ENCODE data around the gene POLR2E. TPM values are rescaled to one million over a fixed set of nuclear protein-coding genes. Genes with fewer than 3 reads are reported as not detected.
A peak's percentile ranks its signal among the peaks of the same experiment; 100 is the strongest.

The POLR2E gene
- total and polyA plus RNA-seq, 5 experiments from 2014 or later: 88.0 to 233 (median 159) TPM

DNA sequence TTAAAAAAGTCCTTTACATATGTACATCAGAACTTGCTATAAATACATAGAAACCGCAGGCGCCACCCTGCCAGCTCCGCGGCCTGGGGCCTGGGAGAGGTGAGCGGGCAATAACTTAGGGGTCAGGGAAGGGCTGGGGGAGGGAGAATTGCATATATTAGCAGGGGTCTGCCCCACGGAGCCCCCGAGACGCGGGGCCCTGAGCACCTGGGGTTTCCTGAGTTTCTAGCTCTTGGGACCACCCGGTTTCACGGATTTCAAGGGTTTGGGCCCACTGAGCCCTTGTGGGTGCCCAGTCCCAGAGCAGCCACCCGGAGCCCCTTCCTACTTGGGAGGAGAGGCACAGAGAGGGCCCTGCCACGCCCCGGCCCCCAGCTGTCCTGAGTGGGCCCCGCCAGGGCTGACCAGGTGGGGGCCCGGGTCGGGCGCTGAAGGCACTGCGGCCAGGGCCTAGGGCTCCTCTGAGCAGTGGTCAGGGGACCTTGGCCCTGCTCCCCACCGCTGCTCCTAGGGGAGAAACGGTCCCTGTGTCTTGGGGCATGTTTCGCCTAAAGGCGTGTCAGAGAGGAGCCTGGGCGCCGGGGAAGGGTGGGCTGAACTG, 12.6 kb upstream of the POLR2E start:
- no peak for DNase-seq
- H3K27me3 Mint-ChIP-seq: no peaks in the 10 kb centered on the region
- no peak for ATAC-seq
- no peak overlapping the region for H3K4me3 Mint-ChIP-seq
- H3K9me3 Mint-ChIP-seq: no peaks in the 10 kb centered on the region
- peaks cover 0 to 15% (median 0%) of the 10 kb centered on the region in 3 donors for H3K36me3 Mint-ChIP-seq
- POLR2A ChIA-PET: interaction anchor here (1.5 to 16.6 kb wide), 3 partner anchors 30 to 124 kb away, joined by 4 to 621 read pairs (median 5); partner anchors contain the start of genes ARHGAP45 and WDR18
- no peak overlapping the region for H3K27ac Mint-ChIP-seq
- peaks cover 0 to 16% (median 8%) of the 10 kb centered on the region in 4 donors for H3K4me1 Mint-ChIP-seq

GRCh38 chr19:1106841-1107660, 11.9 kb upstream of the POLR2E start:
- ATAC-seq (no peak), DNase-seq (no peak)
- POLR2A ChIA-PET: interaction anchor here (0.5 to 16.6 kb wide), 5 partner anchors 14 to 123 kb away, joined by 3 to 621 read pairs (median 5); partner anchors contain the start of genes ARHGAP45 and WDR18
- Mint-ChIP-seq H3K4me1 (peaks cover 0 to 21% (median 11%) of the 10 kb centered on the region in 4 donors), H3K27ac (peak overlapping the region in 3 of 10 donors; percentile 11 to 55 (median 29)), H3K36me3 (peaks cover 0 to 13% (median 0%) of the 10 kb centered on the region in 3 donors), H3K4me3 (peak overlapping the region in 4 of 10 donors; percentile 19 to 76 (median 49)), H3K9me3 (no peaks in the 10 kb centered on the region), H3K27me3 (no peaks in the 10 kb centered on the region)

DNA sequence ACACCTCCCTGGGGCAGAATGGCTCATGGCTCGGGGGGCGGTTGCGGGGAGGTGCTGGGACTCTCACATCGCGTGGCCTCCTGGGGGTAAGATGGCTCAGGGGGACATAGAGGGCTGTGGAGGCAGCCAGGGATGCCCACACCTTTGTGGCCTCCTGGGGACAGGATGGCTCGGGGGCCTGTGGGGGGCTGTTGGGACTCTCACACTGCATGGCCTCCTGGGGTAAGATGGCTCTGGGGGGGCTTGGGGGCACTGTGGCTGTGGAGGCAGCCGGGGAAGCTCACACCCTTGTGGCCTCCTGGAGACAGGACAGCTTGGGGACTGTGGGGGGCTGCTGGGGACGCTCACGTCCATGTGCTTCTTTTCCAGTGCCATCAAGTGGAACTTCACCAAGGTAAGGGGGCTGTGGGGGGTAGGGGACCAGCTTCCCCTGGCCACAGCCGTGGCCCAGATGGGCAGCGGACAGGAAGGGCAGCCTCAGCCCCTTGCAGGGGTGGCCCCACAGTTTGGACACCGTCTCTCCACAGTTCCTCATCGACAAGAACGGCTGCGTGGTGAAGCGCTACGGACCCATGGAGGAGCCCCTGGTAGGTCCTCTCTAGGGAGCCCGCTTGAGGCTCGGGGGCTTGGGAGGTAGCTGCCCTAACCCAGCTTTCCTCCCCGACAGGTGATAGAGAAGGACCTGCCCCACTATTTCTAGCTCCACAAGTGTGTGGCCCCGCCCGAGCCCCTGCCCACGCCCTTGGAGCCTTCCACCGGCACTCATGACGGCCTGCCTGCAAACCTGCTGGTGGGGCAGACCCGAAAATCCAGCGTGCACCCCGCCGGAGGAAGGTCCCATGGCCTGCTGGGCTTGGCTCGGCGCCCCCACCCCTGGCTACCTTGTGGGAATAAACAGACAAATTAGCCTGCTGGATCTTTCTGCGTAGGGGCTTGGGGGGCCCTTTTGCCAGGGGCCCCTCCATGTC, 11.0 kb upstream of the POLR2E start:
- POLR2A ChIA-PET: interaction anchor here (0.5 to 16.6 kb wide), 11 partner anchors 10 to 415 kb away, joined by 3 to 621 read pairs (median 4); partner anchors contain the start of genes ARHGAP45, RNU6-2, SBNO2 and WDR18
- H3K4me3 Mint-ChIP-seq: peak overlapping the region; percentile 26 to 87 (median 63)
- DNase-seq: no peak
- H3K36me3 Mint-ChIP-seq: peaks cover 0 to 13% (median 0%) of the 10 kb centered on the region in 3 donors
- peaks cover 5 to 30% (median 19%) of the 10 kb centered on the region in 4 donors for H3K4me1 Mint-ChIP-seq
- no peaks in the 10 kb centered on the region for H3K27me3 Mint-ChIP-seq
- ATAC-seq: no peak
- H3K27ac Mint-ChIP-seq: peak overlapping the region in 7 of 10 donors; percentile 23 to 88 (median 66)
- H3K9me3 Mint-ChIP-seq: no peaks in the 10 kb centered on the region

DNA sequence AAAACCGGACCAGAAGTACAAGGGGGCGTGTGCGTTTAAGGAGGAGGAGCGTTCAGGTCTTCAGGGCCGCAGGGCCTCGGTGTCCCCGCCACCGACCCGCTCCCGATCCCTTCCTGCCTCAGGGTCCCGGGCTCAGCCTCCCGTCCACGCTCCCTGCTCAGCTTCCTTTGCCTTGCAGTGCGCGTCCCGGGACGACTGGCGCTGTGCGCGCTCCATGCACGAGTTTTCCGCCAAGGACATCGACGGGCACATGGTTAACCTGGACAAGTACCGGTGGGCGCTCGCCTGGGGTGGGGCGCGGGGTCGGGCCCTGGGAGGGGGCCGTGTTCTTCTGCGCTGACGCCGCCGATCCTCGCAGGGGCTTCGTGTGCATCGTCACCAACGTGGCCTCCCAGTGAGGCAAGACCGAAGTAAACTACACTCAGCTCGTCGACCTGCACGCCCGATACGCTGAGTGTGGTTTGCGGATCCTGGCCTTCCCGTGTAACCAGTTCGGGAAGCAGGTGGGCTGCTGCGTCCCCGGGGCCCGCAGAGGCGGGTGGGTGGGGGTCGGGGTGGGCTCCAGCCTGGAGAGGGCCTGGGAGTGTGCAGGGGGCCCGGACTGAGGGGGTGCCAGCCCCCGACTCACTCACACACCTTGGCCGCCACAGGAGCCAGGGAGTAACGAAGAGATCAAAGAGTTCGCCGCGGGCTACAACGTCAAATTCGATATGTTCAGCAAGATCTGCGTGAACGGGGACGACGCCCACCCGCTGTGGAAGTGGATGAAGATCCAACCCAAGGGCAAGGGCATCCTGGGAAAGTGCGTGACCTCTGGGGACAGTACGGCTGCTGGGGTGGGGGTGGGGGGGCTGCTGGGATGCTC, 10.1 kb upstream of the POLR2E start:
- POLR2A ChIA-PET: interaction anchor here (0.5 to 16.6 kb wide), 17 partner anchors 7 to 414 kb away, joined by 3 to 621 read pairs (median 4); partner anchors contain the start of genes ARHGAP45, ATP5F1D, CIRBP and RNU6-2
- peak overlapping the region in 9 of 10 donors; percentile 23 to 90 (median 80) for H3K27ac Mint-ChIP-seq
- no peak for DNase-seq
- peaks cover 7 to 38% (median 22%) of the 10 kb centered on the region in 4 donors for H3K4me1 Mint-ChIP-seq
- peaks cover 0 to 7% (median 0%) of the 10 kb centered on the region in 3 donors for H3K36me3 Mint-ChIP-seq
- H3K27me3 Mint-ChIP-seq: no peaks in the 10 kb centered on the region
- peak overlapping the region; percentile 63 to 87 (median 76) for H3K4me3 Mint-ChIP-seq
- peak in 1 of 2 donors; percentile 1 for ATAC-seq
- no peaks in the 10 kb centered on the region for H3K9me3 Mint-ChIP-seq

DNA sequence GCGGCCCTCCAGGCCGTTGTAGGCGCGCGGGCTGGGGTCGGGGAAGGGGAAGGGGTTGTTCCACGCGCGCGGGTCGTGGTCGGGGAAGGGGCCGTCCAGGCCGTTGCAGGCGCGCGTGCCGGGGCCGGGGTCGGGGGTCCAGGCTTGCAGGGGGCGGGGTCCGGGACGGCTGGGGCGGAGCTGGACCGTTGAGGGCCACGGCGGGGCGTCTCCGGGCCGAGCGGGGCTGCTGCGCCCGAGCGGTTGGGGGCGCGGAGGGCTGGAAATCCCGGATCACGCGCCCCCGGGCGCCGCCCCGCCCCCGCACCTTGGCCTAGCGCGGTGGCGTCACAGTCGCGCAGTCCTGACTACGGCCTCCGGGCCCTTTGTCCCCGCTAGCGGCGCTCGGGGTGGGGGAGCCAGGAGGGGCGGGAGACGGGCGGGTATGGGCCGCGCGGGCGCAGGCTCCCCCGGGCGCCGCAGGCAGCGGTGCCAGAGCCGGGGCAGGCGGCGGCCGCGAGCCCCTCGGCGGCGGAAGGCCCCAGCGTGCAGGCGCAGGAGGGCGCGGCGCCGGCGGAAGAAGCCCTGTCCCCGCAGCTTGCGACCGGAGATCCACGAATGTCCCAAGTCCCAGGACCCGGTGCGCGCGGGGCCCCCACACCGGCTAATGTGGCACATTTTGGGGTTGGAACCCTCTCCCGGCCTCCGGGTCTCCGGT, 9.3 kb upstream of the POLR2E start:
- Mint-ChIP-seq H3K4me3 (peak overlapping the region; percentile 63 to 87 (median 75)), H3K4me1 (peaks cover 10 to 43% (median 29%) of the 10 kb centered on the region in 4 donors), H3K36me3 (peaks cover 0 to 7% (median 0%) of the 10 kb centered on the region in 3 donors), H3K27ac (peak overlapping the region in 8 of 10 donors; percentile 25 to 90 (median 80)), H3K27me3 (no peaks in the 10 kb centered on the region), H3K9me3 (no peaks in the 10 kb centered on the region)
- DNase-seq: peak; percentile 54 to 84 (median 73)
- ATAC-seq: peak; percentile 47 to 49
- POLR2A ChIA-PET: interaction anchor here (0.6 to 16.6 kb wide), 21 partner anchors 8 to 471 kb away, joined by 3 to 621 read pairs (median 4); partner anchors contain the start of genes ARHGAP45, ATP5F1D, CIRBP and FAM174C

DNA sequence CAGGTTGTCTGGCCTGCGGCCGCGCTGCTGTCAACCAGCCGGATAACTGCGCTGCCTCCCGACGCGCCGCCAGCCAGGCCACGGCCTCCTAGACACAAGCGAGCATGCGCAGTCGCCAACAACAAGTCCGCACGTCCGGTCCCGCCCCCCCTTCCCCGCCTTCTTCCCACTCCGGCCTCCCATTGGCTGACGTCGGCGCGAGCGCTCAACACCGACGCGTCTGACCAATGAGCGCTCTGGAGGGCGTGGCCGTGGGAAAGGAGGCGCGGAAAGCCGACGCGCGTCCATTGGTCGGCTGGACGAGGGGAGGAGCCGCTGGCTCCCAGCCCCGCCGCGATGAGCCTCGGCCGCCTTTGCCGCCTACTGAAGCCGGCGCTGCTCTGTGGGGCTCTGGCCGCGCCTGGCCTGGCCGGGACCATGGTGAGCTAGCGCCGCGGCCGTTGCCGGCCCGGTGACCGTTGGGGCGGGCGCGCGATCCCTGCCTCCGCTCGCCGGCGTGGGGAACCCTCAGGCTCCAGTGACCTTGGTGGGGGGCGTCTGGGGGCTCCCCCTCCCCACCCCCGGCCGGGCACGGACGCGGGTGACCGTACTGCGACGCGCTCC, 8.6 kb upstream of the POLR2E start, which contains the start of gene GPX4:
Gene GPX4, plus strand, starts transcription at position 287 of the 603 bp plus-strand sequence. Its CDS starts 50 bp downstream, at position 337.
- ATAC-seq (peak; percentile 85 to 89), DNase-seq (peak; percentile 90 to 99 (median 98))
- Mint-ChIP-seq H3K36me3 (peaks cover 0 to 7% (median 0%) of the 10 kb centered on the region in 3 donors), H3K27ac (peak within 1 kb of the TSS; percentile 37 to 97 (median 94)), H3K4me1 (peaks cover 12 to 47% (median 32%) of the 10 kb centered on the region in 4 donors), H3K9me3 (no peaks in the 10 kb centered on the region), H3K4me3 (peak within 1 kb of the TSS; percentile 66 to 87 (median 76)), H3K27me3 (no peaks in the 10 kb centered on the region)
- POLR2A ChIA-PET: interaction anchor here (0.5 to 16.6 kb wide), 22 partner anchors 9 to 1375 kb away, joined by 3 to 621 read pairs (median 4); partner anchors contain the start of genes ARHGAP45, ATP5F1D, CIRBP and FAM174C

DNA sequence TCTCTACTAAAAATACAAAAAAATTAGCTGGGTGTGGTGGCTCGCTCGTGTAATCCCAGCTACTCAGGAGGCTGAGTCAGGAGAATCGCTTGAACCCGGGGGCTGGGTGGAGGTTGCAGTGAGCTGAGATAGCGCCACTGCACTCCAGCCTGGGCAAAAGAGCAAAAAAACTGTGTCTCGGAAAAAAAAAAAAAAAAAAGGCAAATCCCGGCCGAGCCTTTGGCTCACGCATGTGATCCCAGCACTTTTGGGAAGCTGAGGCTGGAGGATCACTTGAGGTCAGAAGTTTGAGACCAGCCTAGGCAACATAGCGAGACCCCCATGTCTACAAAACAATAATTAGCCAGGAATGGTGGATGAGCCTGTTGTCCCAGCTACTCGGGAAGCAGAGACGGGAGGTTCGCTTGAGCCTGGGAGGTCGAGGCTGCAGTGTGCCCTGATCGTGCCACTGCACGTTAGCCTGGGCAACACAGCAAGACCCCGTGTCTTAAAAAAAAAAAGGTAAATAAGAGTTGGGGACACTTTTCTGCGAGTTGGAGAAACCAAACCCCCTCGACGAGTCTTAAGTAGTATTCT, 8.0 kb upstream of the POLR2E start:
- Mint-ChIP-seq H3K27ac (peak overlapping the region; percentile 37 to 97 (median 94)), H3K9me3 (no peaks in the 10 kb centered on the region), H3K4me3 (peak overlapping the region; percentile 43 to 84 (median 76)), H3K36me3 (peaks cover 0 to 7% (median 0%) of the 10 kb centered on the region in 3 donors), H3K27me3 (no peaks in the 10 kb centered on the region), H3K4me1 (peaks cover 14 to 49% (median 36%) of the 10 kb centered on the region in 4 donors)
- no peak for DNase-seq
- no peak for ATAC-seq
- POLR2A ChIA-PET: interaction anchor here (0.5 to 16.6 kb wide), 17 partner anchors 9 to 1375 kb away, joined by 3 to 621 read pairs (median 4); partner anchors contain the start of genes ARHGAP45, CIRBP, POLR2E and SBNO2

GRCh38 chr19:1102407-1103131, 7.4 kb upstream of the POLR2E start:
- Mint-ChIP-seq H3K27ac (peak overlapping the region; percentile 37 to 97 (median 94)), H3K4me1 (peaks cover 14 to 54% (median 42%) of the 10 kb centered on the region in 4 donors), H3K9me3 (peaks cover 0 to 2% (median 0%) of the 10 kb centered on the region in 9 donors), H3K27me3 (no peaks in the 10 kb centered on the region), H3K36me3 (peaks cover 0 to 7% (median 0%) of the 10 kb centered on the region in 3 donors), H3K4me3 (peak overlapping the region; percentile 12 to 81 (median 60))
- peak in 1 of 10 donors; percentile 61 for DNase-seq
- POLR2A ChIA-PET: interaction anchor here (0.7 to 16.6 kb wide), 10 partner anchors 8 to 1376 kb away, joined by 3 to 621 read pairs (median 7); partner anchors contain the start of genes ARHGAP45, CIRBP and POLR2E
- ATAC-seq: no peak

- peak overlapping the region; percentile 41 to 81 (median 64) for H3K4me3 Mint-ChIP-seq
- POLR2A ChIA-PET: interaction anchor here (1.2 to 16.6 kb wide), 3 partner anchors 24 to 74 kb away, joined by 3 to 621 read pairs (median 7); partner anchors contain the start of genes ARHGAP45 and CNN2
- DNase-seq: no peak
- ATAC-seq: no peak
- H3K36me3 Mint-ChIP-seq: no peaks in the 10 kb centered on the region
- H3K27ac Mint-ChIP-seq: peak overlapping the region; percentile 66 to 95 (median 85)
- H3K9me3 Mint-ChIP-seq: peaks cover 0 to 2% (median 0%) of the 10 kb centered on the region in 9 donors
- H3K27me3 Mint-ChIP-seq: no peaks in the 10 kb centered on the region
- H3K4me1 Mint-ChIP-seq: peaks cover 14 to 57% (median 42%) of the 10 kb centered on the region in 4 donors
These were observed 6.1 kb upstream of the POLR2E start for GRCh38 chr19:1101337-1101698.
